Neural crest cell (in vitro differentiated cells): Measurements from ENCODE around the gene CFAP61. TPM values are rescaled to one million over a fixed set of nuclear protein-coding genes. Genes with fewer than 3 reads are reported as not detected.
"Not testable (repeated sequence)": the region's sequence is repeated elsewhere in the genome, so short reads cannot be mapped to it uniquely, and the experiment has no call there.

Source experiments
- DNase-seq: peaks from one replicate; pipeline ENCODE4 v3.0.0; 2021; ENCODE audit warnings: low read depth, mixed read lengths, low spot score
- H3K27ac Mint-ChIP-seq: one replicate; pipeline ENCODE4 v1.8.0; 2021; ENCODE audit warnings: mild to moderate bottlenecking, mixed read lengths; ENCODE audit not compliant: unreplicated experiment
- H3K27me3 Mint-ChIP-seq: 2 replicates; pipeline ENCODE4 v1.8.0; 2021; ENCODE audit warnings: low read depth, mild to moderate bottlenecking, mixed read lengths
- H3K36me3 Mint-ChIP-seq: 2 replicates; pipeline ENCODE4 v1.8.0; 2021; ENCODE audit warnings: low read depth, mild to moderate bottlenecking, mixed read lengths
- H3K4me1 Mint-ChIP-seq: 2 replicates; pipeline ENCODE4 v1.8.0; 2021; ENCODE audit warnings: mixed read lengths
- H3K4me3 Mint-ChIP-seq: one replicate; pipeline ENCODE4 v1.8.0; 2021; ENCODE audit warnings: mild to moderate bottlenecking, mixed read lengths
- H3K9me3 Mint-ChIP-seq: 2 replicates; pipeline ENCODE4 v1.8.0; 2021; ENCODE audit warnings: mixed read lengths
- total RNA-seq: library from RNA; stranded (reverse); gene quantifications from 2 replicates; pipeline ENCODE4 v1.2.1, GENCODE V29; 2021
- TF ChIP-seq, protein P1 (sequence below): fragments of 200-600 bp; sonication (generic); conservative IDR thresholded peaks from 2 replicates; pipeline ENCODE4 v1.5.0; 2021; ENCODE audit warnings: antibody characterized with exemption, mild to moderate bottlenecking

The CFAP61 gene
- total RNA-seq, 1 donor from 2014 or later: 1.9 TPM

DNA sequence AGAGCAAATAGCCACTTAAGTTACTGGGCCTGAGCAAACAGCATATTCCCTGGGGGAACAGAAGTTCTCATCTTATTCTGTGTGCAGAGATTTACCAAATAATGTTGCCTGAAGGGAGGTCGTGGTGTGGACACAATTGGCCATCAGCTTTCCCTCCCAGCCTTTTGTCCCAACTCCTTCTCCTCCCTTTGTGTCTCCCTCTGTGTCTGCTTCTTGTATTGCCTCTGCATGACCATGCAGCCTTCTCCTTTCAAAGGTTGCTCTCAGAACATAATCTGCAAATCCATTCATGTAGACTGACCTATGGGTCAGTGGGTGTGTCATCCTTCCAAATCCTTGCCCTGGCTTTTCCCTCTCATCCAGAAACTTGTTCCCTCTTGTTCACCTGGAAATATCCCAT, 165.3 kb downstream of the CFAP61 start:
- H3K4me3 Mint-ChIP-seq: peak overlapping the region; percentile 7
- TF ChIP-seq, protein P1, sequence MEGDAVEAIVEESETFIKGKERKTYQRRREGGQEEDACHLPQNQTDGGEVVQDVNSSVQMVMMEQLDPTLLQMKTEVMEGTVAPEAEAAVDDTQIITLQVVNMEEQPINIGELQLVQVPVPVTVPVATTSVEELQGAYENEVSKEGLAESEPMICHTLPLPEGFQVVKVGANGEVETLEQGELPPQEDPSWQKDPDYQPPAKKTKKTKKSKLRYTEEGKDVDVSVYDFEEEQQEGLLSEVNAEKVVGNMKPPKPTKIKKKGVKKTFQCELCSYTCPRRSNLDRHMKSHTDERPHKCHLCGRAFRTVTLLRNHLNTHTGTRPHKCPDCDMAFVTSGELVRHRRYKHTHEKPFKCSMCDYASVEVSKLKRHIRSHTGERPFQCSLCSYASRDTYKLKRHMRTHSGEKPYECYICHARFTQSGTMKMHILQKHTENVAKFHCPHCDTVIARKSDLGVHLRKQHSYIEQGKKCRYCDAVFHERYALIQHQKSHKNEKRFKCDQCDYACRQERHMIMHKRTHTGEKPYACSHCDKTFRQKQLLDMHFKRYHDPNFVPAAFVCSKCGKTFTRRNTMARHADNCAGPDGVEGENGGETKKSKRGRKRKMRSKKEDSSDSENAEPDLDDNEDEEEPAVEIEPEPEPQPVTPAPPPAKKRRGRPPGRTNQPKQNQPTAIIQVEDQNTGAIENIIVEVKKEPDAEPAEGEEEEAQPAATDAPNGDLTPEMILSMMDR: no peak
- H3K27ac Mint-ChIP-seq: peak overlapping the region; percentile 32
- peaks cover 12% of the 10 kb centered on the region for H3K36me3 Mint-ChIP-seq
- H3K9me3 Mint-ChIP-seq: peaks cover 16% of the 10 kb centered on the region
- no peak for DNase-seq
- peaks cover 47% of the 10 kb centered on the region for H3K4me1 Mint-ChIP-seq
- no peaks in the 10 kb centered on the region for H3K27me3 Mint-ChIP-seq

DNA sequence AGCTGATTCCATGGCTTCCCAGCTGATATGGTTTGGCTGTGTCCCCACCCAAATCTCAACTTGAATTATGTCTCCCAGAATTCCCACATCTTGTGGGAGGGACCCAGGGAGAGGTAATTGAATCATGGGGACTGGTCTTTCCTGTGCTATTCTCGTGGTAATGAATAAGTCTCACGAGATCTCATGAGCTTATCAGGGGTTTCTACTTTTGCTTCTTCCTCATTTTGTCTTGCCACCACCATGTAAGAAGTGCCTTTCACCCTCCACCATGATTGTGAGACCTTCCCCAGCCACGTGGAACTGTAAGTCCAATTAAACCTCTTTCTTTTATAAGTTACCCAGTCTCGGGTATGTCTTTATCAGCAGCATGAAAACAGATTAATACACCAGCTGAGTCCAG, 165.8 kb downstream of the CFAP61 start:
- DNase-seq, H3K27me3 Mint-ChIP-seq: not testable (repeated sequence)
- Mint-ChIP-seq H3K4me3 (peak overlapping the region; percentile 7), H3K4me1 (peaks cover 46% of the 10 kb centered on the region), H3K9me3 (peaks cover 16% of the 10 kb centered on the region), H3K36me3 (peaks cover 12% of the 10 kb centered on the region), H3K27ac (peak overlapping the region; percentile 32)

DNA sequence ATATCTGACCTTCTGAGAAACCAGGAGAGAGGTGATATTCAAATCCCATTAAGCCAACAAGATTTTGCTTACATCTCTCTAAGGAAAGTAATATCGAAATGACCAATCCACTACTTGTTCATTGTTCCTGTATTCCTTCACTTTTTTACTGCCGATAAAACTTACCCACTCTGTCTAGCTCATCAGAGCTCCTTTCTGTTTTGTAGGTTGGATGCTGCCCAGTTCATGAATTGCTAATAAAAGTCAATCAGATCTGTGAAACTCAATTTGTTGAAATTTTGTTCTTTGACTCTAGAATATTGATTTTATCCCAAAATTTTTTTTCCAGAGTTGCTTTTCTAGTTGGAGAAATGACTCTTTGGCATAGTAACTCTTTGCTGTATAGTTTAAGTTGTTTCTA, 166.7 kb downstream of the CFAP61 start:
- Mint-ChIP-seq H3K4me1 (peaks cover 40% of the 10 kb centered on the region), H3K27me3 (no peaks in the 10 kb centered on the region), H3K27ac (no peak overlapping the region), H3K9me3 (peaks cover 19% of the 10 kb centered on the region), H3K4me3 (no peak overlapping the region), H3K36me3 (peaks cover 12% of the 10 kb centered on the region)
- TF ChIP-seq, protein P1: no peak
- no peak for DNase-seq

DNA sequence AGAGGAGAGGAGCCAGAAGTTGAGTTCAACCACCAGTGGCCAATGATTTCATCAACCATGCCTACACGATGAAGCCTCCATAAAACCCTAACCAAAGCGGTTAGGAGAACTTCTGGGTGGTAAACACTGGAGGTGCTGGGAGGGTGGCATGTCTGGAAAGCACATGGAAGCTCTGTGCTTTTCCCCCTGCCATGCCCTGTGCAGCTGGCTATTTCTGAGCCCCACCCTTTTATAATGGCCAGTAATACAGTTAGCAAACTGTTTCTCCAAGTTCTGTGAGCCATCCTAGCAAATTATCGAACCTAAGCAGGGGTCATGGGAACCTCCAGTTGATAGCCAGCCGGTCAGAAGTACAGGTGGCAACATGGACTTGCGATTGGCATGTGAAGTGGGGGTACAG, 167.8 kb downstream of the CFAP61 start:
- H3K36me3 Mint-ChIP-seq: peaks cover 12% of the 10 kb centered on the region
- no peak for DNase-seq
- no peak overlapping the region for H3K27ac Mint-ChIP-seq
- H3K27me3 Mint-ChIP-seq: no peaks in the 10 kb centered on the region
- peaks cover 19% of the 10 kb centered on the region for H3K9me3 Mint-ChIP-seq
- no peak overlapping the region for H3K4me3 Mint-ChIP-seq
- peaks cover 34% of the 10 kb centered on the region for H3K4me1 Mint-ChIP-seq
- TF ChIP-seq, protein P1: no peak

DNA sequence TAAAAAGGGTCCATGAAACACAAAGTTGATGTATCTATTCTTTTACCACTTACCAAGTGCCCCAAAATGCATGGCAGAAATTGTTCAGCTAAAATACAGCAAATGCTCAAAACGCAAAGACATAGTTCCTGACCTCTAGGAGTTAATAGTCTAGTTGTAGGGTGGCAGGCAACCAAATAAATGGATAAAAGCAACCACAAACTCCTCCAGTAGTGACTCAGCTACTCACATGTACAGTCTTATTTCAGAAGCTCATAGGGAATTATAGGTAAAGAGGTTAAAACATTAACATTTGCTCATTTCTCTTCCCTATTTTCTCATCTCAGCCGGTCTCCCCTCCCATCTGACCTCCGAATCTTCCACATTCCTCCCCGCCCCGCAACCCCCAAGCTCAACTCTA, 171.6 kb downstream of the CFAP61 start:
- no peak overlapping the region for H3K4me3 Mint-ChIP-seq
- no peaks in the 10 kb centered on the region for H3K27me3 Mint-ChIP-seq
- peaks cover 12% of the 10 kb centered on the region for H3K4me1 Mint-ChIP-seq
- peaks cover 18% of the 10 kb centered on the region for H3K9me3 Mint-ChIP-seq
- no peak overlapping the region for H3K27ac Mint-ChIP-seq
- TF ChIP-seq, protein P1: no peak
- no peak for DNase-seq
- H3K36me3 Mint-ChIP-seq: peaks cover 2% of the 10 kb centered on the region

DNA sequence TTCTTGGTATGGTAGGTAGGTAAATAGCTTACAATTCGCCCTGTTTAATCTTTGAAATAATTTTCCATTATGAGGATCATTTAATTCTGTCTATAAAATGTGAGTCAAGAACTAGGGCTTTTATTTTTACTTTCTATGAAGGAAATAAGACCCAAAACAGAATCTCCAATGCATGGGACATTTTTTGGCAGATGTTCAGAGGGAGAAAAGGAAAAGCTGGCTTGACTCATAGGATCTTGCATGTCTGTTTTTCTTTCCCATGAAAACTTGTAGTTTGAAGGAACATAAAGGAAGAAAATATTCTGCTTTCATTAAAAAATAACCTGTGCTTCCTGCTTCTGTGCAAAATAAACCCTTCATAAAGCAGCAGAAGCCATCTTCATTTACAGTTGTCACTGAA, 172.5 kb downstream of the CFAP61 start:
- Mint-ChIP-seq H3K27me3 (no peaks in the 10 kb centered on the region), H3K27ac (no peak overlapping the region), H3K36me3 (no peaks in the 10 kb centered on the region), H3K4me3 (no peak overlapping the region), H3K9me3 (peaks cover 16% of the 10 kb centered on the region), H3K4me1 (peaks cover 12% of the 10 kb centered on the region)
- TF ChIP-seq, protein P1: no peak
- no peak for DNase-seq
